Glomerular endothelial cell (primary cell): Measurements from ENCODE around the gene ZNF641. TPM values are rescaled to one million over a fixed set of nuclear protein-coding genes. Genes with fewer than 3 reads are reported as not detected.

Source experiments
- DNase-seq: peaks from one replicate; pipeline ENCODE4 v3.0.0-alpha.2; 2011; ENCODE audit warnings: low read depth, low spot score; ENCODE audit errors: extremely low read depth
- total RNA-seq: library from RNA; depleted of rRNA; stranded (reverse); fragments of >200 nt; gene quantifications from 2 replicates; pipeline ENCODE4 v1.2.3, GENCODE V29; 2015

ZNF641 gene
- total RNA-seq, result 1.3 and 1.9 TPM in 2 replicates

- no peak for DNase-seq
These were observed at the start of gene ZNF641 for GRCh38 chr12:48350249-48351021. Gene ZNF641 (minus strand): TSS chr12:48350919. CDS start chr12:48348090, 2,829 bp downstream.

DNA sequence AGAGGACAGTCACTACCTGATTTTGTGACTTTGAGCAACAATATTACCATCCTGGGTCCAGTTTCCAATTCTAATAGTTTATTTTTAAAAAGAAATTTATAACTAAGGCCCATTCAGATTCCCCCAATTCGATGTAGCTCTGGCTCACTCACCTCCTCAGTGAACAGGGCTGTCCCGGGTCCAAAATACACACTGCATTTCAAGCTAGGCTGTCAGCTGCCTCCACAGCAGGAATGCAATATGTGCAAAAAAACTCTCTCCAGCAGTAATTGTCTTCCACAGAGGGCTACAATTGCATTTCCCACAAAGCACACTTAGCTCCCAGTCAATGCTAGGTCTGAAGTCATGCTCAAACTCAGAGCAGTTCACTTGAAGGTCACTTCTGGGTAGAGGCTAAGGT lies 39.3 kb upstream of the ZNF641 start:
- no peak for DNase-seq

GRCh38 chr12:48389409-48389808 lies 38.7 kb upstream of the ZNF641 start:
- no peak for DNase-seq

GRCh38 chr12:48388938-48389337 lies 38.2 kb upstream of the ZNF641 start:
- no peak for DNase-seq

DNA sequence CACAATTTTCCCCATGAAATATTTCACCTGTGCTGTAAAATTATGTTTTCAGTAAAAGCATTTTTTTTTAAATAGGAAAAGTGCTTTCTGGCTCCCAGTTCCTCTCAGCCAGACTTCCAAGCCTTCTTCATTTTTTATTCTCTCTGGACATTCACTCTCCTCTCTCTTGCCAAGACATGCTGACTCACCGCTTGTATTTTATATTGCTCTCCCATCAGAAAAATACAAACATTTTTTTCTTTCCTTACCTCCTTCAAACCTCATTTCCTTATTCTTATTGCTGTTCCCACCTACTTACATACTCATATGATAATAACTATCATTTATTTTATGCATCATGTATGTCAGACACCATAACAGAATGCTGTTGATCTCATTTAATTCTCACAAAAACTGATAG lies 37.7 kb upstream of the ZNF641 start:
- no peak for DNase-seq

GRCh38 chr12:48380596-48380995 lies 29.9 kb upstream of the ZNF641 start:
- DNase-seq, result no peak

GRCh38 chr12:48379794-48380193 lies 29.1 kb upstream of the ZNF641 start:
- DNase-seq, result no peak

DNA sequence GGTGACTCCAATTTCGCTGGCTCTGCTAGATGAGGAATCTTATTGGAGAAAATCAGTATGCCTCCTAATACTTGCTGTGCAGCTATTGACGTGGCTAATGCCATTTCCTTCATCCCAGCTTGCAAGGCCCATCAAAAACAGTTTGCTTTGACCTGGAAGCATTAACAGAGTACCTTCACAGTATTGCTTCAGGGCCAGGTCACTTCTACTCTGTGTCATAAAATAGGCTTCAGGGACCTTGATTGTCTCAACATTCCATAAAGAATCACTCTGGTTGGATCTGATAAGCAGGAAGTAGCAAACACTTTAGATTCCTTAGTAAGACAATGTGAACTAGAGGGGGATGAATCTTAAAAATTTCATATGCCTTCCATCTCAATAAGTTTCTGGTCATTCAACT lies 26.9 kb upstream of the ZNF641 start:
- no peak for DNase-seq

DNA sequence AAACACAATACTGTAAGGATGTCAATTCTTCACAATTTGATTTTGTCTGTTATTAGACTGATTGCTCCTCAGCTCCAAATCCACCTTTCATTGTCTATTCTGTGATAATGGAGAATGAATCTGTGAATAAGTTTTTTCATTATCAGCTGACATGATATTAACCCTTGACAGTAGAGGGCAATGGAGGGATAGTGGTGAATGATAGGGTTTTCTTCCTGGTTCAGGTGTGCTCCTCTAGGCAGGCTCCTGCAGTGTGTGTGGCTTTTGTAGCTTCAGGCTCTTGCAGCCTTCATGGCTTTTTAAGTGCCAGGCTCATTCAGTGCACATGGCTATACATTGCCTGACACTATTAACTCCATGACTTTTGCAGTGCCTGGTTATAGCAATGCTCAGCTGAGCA lies 23.4 kb upstream of the ZNF641 start:
- DNase-seq, result no peak

GRCh38 chr12:48366131-48366530 lies 15.4 kb upstream of the ZNF641 start:
- DNase-seq, result no peak

DNA sequence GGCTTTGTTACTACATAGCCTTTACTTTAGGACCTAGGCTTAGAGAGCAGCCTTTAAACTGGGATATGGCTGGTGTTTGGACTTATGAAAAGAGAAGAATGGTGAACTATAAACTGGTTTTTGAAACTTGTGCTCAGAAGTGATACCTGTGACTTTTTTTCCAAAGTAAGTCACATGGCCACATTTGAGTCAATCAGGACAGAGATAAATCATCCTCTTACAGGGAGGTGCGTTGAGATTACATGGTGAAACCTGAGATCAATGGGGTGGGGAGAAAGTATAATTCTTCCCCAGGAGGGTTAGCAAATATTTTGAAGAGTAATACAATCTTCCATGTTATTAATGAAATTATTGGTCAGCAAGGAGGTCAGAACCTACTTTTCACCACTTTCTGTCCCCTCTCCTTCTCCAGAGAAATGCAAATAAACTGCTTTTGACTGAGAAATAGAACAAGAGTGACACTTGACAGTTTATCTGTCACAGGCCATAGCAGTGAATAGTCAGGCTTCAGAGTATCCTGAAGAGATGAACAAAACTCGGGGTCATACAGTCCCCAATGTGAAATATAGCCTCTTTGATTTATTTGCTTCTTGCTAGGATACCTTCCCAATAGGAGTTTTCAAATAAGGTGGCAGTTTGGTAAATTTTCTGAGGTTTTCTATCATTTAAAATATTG lies 11.1 kb upstream of the ZNF641 start:
- no peak for DNase-seq

GRCh38 chr12:48358937-48359513 lies 8.3 kb upstream of the ZNF641 start:
- DNase-seq, result no peak

DNA sequence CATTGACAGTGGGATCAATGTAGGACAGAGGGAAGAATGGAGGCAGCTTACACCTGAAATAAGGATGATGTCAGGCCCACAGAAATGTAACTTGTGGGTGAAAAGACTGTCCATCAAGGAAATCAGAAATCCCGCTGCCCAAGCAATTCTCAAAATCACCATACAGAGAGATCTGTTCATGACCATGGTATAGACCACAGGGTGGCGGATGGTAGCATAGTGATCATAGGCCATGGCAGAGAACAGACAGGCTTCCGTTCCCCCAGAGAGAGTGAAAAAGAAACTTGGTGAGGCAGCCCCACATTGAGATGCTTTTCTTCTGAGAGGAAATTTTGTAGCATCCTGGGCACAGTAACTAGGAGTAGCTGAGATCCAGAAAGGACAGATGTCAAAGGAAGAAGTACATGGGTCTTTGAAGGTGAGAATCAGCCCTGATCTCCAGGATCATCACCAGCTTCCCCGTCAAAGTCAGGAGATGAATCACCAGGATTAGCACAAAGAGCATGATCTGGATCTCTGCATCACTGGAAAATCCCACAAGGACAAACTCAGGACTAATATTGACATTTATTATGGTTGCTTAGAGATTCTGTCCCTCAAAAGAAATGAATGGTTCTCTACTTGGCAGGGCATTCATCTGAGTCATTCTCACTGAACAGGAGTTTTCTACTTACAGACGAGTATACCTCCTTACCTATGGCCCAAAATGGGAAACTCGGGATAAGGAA lies 5.5 kb upstream of the ZNF641 start:
- DNase-seq, result no peak

DNA sequence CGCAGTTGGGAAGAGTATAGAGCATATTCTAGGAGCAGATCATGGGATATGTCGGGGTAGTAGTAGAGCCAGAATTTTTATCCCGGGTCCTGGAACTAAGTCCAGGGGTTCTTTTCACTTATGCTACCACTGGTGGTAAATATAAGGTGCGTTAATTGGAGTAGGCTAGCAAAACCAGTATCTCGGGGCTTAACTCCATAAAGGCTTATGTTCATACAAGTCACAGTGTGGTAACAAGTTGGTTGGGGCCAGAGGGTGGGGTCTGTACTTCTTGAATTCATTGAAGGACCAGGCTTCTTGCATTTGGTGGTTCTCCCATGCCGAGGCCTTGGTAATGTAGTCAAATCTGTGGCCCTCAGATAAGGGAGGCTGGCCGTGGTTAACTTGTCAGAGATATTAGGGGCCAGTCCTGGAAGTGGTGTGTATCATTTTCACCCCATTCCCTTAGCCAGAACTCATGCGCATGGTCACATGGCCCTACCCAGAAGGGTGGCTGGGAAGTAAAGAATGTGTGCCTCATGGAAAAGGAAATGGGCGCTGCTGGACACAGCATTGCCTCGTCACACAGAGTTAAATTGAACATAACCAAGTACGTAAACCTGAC lies 1.5 kb upstream of the ZNF641 start:
- no peak for DNase-seq

- DNase-seq, result no peak
These were observed 446 bp upstream of the ZNF641 start for GRCh38 chr12:48351022-48351708.

DNA sequence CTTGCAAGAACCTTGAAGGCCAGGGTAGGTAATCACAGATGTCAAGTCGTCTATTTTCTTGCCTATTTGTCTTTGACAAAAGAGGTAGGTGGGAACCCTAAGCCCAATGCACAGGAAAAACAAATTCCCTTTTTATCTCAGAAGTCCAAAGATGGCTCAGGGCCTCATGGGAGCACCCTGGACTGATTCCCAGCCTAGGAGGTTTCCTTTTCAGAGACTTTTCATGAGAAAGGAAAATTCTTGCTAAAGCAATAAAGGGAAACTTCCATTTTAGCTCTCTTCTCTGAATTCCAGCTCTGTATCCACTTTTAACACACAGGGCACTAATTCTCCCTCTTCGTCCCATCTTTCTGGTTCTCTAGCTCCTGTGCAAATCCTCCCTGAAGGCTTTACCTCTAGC lies 1.2 kb downstream of the ZNF641 start:
- no peak for DNase-seq

GRCh38 chr12:48342980-48343379 lies 7.7 kb downstream of the ZNF641 start:
- DNase-seq, result no peak

GRCh38 chr12:48340943-48341342 lies 9.8 kb downstream of the ZNF641 start:
- no peak for DNase-seq

DNA sequence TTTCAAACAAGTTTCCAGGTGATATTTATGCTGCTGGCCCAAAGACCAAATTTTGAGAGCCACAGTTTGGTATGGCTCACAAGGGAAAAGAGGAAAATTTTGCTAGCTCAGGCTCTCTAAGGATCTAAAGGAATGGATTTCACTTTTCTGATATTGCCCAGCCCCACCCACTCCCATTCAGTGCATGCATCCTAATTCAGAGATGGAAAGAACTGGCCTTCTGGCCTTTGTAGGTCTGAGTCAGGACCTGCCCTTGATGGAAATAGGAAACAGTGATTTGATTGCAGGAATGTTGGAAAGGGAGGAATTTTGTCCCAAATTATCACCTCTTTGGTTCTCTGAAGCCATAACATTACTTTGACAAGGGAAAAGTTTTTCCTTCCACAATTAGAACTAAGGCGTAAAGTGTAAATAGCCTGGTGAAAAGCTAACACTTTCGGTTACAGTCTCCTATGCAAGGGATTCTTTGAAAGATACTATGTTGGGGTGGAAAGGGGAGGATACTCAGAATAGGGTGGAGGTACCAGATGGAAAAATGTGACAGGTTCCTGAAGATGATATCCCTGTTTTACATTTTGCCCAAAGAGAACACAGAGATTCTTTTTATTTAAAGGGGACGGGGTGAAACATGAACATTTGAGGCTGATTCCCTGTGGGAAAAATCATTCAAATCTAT lies 11.1 kb downstream of the ZNF641 start:
- DNase-seq, result no peak

DNA sequence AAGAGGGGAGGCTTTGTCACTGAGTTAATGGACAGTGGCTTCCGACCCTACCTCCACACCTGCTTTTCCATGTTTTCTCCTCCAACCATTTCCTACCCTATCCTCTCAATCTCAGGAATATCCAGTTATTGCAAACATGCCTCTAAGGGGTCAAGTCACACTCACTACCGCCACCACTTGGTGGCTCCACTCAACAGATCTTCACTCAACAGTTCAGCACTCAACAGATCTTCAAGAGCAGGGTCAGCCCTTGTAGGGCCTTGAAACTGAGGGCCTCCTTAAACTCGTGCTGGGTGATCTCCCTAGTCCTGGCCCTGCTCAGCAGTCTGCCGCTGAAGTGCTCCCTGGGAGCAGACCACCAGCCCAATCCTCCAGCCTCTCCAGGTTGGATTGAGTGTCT lies 14.2 kb downstream of the ZNF641 start:
- no peak for DNase-seq
